Naive thymus-derived CD4-positive, alpha-beta T cell (primary cell): ENCODE results near the gene MTMR3. TPM values are rescaled to one million over a fixed set of nuclear protein-coding genes. Genes with fewer than 3 reads are reported as not detected.

Experiments used
- ATAC-seq: fragments of 150-1000 bp; cut with Tn5 transposase; 2 replicates; pipeline ENCODE4 v1.10.0; 2021; ENCODE audit warnings: mild to moderate bottlenecking, moderate library complexity
- CTCF ChIA-PET: fragments of 350-600 bp; sonication (Branson Sonifier 250); formaldehyde crosslinking; loops from one replicate; lab custom pipeline; 2021; ENCODE audit warnings: antibody characterized with exemption; lab: Charles Lee
- POLR2A ChIA-PET: fragments of 350-600 bp; sonication (Branson Sonifier 250); formaldehyde crosslinking; loops from one replicate; lab custom pipeline; 2021; ENCODE audit warnings: antibody characterized with exemption, inconsistent platforms; lab: Charles Lee
- DNase-seq, 9 donors: peaks; one replicate each; pipeline versions ENCODE4 v3.0.0 to v3.0.0-alpha.2; 2020 to 2022; ENCODE audit warnings: mixed read lengths in 1 of 9
- H3K27ac ChIP-seq: one replicate; pipeline ENCODE4 v1.7.0; 2013; ENCODE audit warnings: mild to moderate bottlenecking, low read depth, low read length, moderate library complexity
- H3K27me3 ChIP-seq, 2 donors: one replicate each; pipeline ENCODE4 v1.7.0; 2013; ENCODE audit warnings: low read length in 2 of 2, mild to moderate bottlenecking in 2 of 2, moderate library complexity in 2 of 2; ENCODE audit not compliant: control insufficient read depth in 2 of 2, insufficient read depth in 2 of 2
- H3K36me3 ChIP-seq, 3 experiments: 1 replicate in 2 of 3; 2 replicates in 1 of 3; pipeline ENCODE4 v1.7.0; 2013; ENCODE audit warnings: low read length in 3 of 3, mild to moderate bottlenecking in 3 of 3, moderate library complexity in 1 of 3; ENCODE audit not compliant: insufficient read depth in 3 of 3, control insufficient read depth in 2 of 3
- H3K4me1 ChIP-seq, 2 donors: one replicate each; pipeline ENCODE4 v1.7.0; 2013; ENCODE audit warnings: low read length in 2 of 2, mild to moderate bottlenecking in 2 of 2, moderate library complexity in 1 of 2; ENCODE audit not compliant: control insufficient read depth in 2 of 2, insufficient read depth in 2 of 2
- H3K4me3 ChIP-seq: 2 replicates; pipeline ENCODE4 v1.7.0; 2013; ENCODE audit warnings: mild to moderate bottlenecking, low read length
- H3K9me3 ChIP-seq, 3 experiments: 1 replicate in 2 of 3; 2 replicates in 1 of 3; pipeline ENCODE4 v1.7.0; 2013; ENCODE audit warnings: low read length in 3 of 3; ENCODE audit not compliant: control insufficient read depth in 2 of 3
- H3K27ac Mint-ChIP-seq, 9 donors: one replicate each; pipeline ENCODE4 v1.8.0; 2020 to 2022; ENCODE audit warnings: mixed read lengths in 9 of 9, mild to moderate bottlenecking in 8 of 9, moderate library complexity in 5 of 9, inconsistent platforms in 2 of 9
- H3K27me3 Mint-ChIP-seq, 5 donors: one replicate each; pipeline ENCODE4 v1.8.0; 2021 to 2022; ENCODE audit warnings: mixed read lengths in 5 of 5, mild to moderate bottlenecking in 1 of 5
- H3K36me3 Mint-ChIP-seq, 5 donors: one replicate each; pipeline ENCODE4 v1.8.0; 2020 to 2022; ENCODE audit warnings: mixed read lengths in 5 of 5, mild to moderate bottlenecking in 3 of 5, inconsistent platforms in 1 of 5
- H3K4me1 Mint-ChIP-seq, 7 donors: one replicate each; pipeline ENCODE4 v1.8.0; 2020 to 2022; ENCODE audit warnings: mixed read lengths in 7 of 7, mild to moderate bottlenecking in 3 of 7, inconsistent platforms in 1 of 7
- H3K4me3 Mint-ChIP-seq, 10 donors: one replicate each; pipeline ENCODE4 v1.8.0; 2020 to 2022; ENCODE audit warnings: mild to moderate bottlenecking in 10 of 10, mixed read lengths in 10 of 10, moderate library complexity in 6 of 10, inconsistent platforms in 2 of 10
- H3K9me3 Mint-ChIP-seq, 11 donors: one replicate each; pipeline ENCODE4 v1.8.0; 2020 to 2022; ENCODE audit warnings: mixed read lengths in 11 of 11, mild to moderate bottlenecking in 4 of 11, inconsistent platforms in 1 of 11, moderate library complexity in 1 of 11
- intact Hi-C, 2 donors: fragments of 100-400 bp; cut with micrococcal nuclease; formaldehyde crosslinking; loops; one replicate each; pipeline ENCODE4 v1.15.1; 2023
- polyA plus RNA-seq, 2 donors: library from polyadenylated mRNA; unstranded; fragments of 300-500 nt; fragmentation: Illumina TruSeq; gene quantifications; one replicate each; pipeline ENCODE4 v1.2.3, GENCODE V29; 2021
- total RNA-seq, 6 experiments: library from RNA in 5 of 6; stranded (reverse) in 5 of 6; gene quantifications; 1 replicate in 5 of 6; 2 replicates in 1 of 6; pipeline ENCODE4 v1.2.3 and lab custom pipeline; 2021 to 2026

MTMR3 gene
- total and polyA plus RNA-seq, 7 experiments from 2014 or later: 14.2 to 88.7 (median 60.6) TPM

DNA sequence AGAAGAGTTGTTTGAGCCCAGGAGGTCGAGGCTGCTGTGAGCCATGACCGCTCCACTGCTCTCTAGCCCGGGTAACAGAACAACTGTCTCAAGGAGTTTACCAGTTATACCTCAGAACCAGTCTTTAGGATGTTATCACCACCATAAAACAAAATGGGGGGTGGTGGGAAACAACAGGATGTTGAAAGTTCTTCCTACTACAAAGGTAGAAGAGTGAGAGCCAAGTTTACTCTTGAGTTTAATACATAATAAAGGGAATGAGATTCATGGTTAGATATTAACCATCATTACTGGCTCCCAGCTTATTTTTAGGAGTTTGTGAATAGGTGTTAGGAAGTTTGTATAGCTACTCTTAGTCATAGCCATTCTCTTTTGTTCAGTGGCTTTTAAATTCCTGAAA lies 118.5 kb downstream of the MTMR3 start:
- H3K4me3 ChIP-seq: no peak overlapping the region
- no peaks in the 10 kb centered on the region for H3K4me1 ChIP-seq
- no peaks in the 10 kb centered on the region for H3K9me3 Mint-ChIP-seq
- no peak for DNase-seq
- CTCF ChIA-PET: interaction anchor here (0.6 to 2.3 kb wide), 3 partner anchors 67 to 375 kb away, joined by 3 to 8 read pairs (median 3); no protein-coding TSS in a partner anchor
- H3K4me3 Mint-ChIP-seq: no peak overlapping the region
- H3K27me3 Mint-ChIP-seq: no peaks in the 10 kb centered on the region
- peak overlapping the region in 5 of 9 donors; percentile 9 to 77 (median 38) for H3K27ac Mint-ChIP-seq
- no peaks in the 10 kb centered on the region for H3K9me3 ChIP-seq
- no peaks in the 10 kb centered on the region for H3K27me3 ChIP-seq
- peaks cover 4 to 19% (median 6%) of the 10 kb centered on the region in 5 donors for H3K36me3 Mint-ChIP-seq
- H3K27ac ChIP-seq: no peak overlapping the region
- ATAC-seq: no peak
- H3K4me1 Mint-ChIP-seq: peaks cover 0 to 6% (median 1%) of the 10 kb centered on the region in 7 donors
- POLR2A ChIA-PET: no interaction called here
- intact Hi-C loops: loop anchor here in 1 of 2 donors (10.0 kb wide), 1 partner anchor 117 kb away; the partner anchor contains the start of gene MTMR3
- H3K36me3 ChIP-seq: peaks cover 0 to 43% (median 10%) of the 10 kb centered on the region in 3 experiments

GRCh38 chr22:30002861-30003486 lies 120.0 kb downstream of the MTMR3 start:
- no peaks in the 10 kb centered on the region for H3K27me3 ChIP-seq
- Mint-ChIP-seq H3K4me1 (peaks cover 0 to 10% (median 4%) of the 10 kb centered on the region in 7 donors), H3K9me3 (no peaks in the 10 kb centered on the region), H3K27ac (peak overlapping the region in 8 of 9 donors; percentile 2 to 79 (median 36)), H3K36me3 (peaks cover 4 to 25% (median 6%) of the 10 kb centered on the region in 5 donors), H3K4me3 (no peak overlapping the region), H3K27me3 (no peaks in the 10 kb centered on the region)
- intact Hi-C loops: loop anchor here in 1 of 2 donors (10.0 kb wide), 1 partner anchor 118 kb away; the partner anchor contains the start of gene MTMR3
- DNase-seq (no peak), ATAC-seq (no peak)
- H3K27ac ChIP-seq: no peak overlapping the region
- no peak overlapping the region for H3K4me3 ChIP-seq
- ChIA-PET CTCF (interaction anchor here (0.6 to 2.3 kb wide), 5 partner anchors 31 to 489 kb away, joined by 3 to 8 read pairs (median 3); no protein-coding TSS in a partner anchor), POLR2A (interaction anchor here (0.6 kb wide), 1 partner anchor 178 kb away, joined by 3 read pairs; no protein-coding TSS in a partner anchor)
- peaks cover 5 to 58% (median 10%) of the 10 kb centered on the region in 3 experiments for H3K36me3 ChIP-seq
- no peaks in the 10 kb centered on the region for H3K9me3 ChIP-seq
- H3K4me1 ChIP-seq: no peaks in the 10 kb centered on the region

DNA sequence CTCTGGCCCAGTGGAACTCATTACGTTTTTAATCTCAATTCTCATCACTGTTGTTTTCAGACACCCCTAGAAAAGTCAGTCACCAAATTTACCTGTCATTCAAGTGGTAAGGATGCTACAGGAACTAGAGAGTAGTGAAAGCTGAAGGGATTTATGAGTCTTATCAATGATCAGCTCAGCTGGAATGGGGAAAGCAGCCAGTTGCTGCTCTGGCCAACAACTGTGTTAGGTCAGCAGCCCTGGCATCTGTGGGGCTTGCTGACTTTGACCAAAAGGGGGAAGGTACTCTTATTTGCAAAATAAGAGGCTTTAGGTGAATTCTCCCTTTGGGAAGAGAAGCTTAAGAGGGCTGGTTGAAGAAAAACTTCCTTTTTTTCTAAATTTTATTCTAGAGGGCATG lies 121.1 kb downstream of the MTMR3 start:
- Histone ChIP-seq H3K9me3 (no peaks in the 10 kb centered on the region), H3K4me3 (no peak overlapping the region), H3K27ac (no peak overlapping the region), H3K4me1 (no peaks in the 10 kb centered on the region), H3K27me3 (no peaks in the 10 kb centered on the region), H3K36me3 (peaks cover 5 to 63% (median 10%) of the 10 kb centered on the region in 3 experiments)
- peaks cover 0 to 18% (median 7%) of the 10 kb centered on the region in 7 donors for H3K4me1 Mint-ChIP-seq
- H3K27me3 Mint-ChIP-seq: no peaks in the 10 kb centered on the region
- H3K36me3 Mint-ChIP-seq: peaks cover 3 to 27% (median 8%) of the 10 kb centered on the region in 5 donors
- H3K9me3 Mint-ChIP-seq: no peaks in the 10 kb centered on the region
- ChIA-PET POLR2A (no interaction called here), CTCF (interaction anchor here (0.8 to 1.7 kb wide), 3 partner anchors 238 to 409 kb away, joined by 3 to 4 read pairs (median 3); partner anchors contain the start of gene ZMAT5)
- H3K4me3 Mint-ChIP-seq: no peak overlapping the region
- peak overlapping the region in 6 of 9 donors; percentile 4 to 77 (median 34) for H3K27ac Mint-ChIP-seq
- DNase-seq (no peak), ATAC-seq (no peak)
- intact Hi-C loops: loop anchor here in 1 of 2 donors (10.0 kb wide), 1 partner anchor 119 kb away; the partner anchor contains the start of gene MTMR3

DNA sequence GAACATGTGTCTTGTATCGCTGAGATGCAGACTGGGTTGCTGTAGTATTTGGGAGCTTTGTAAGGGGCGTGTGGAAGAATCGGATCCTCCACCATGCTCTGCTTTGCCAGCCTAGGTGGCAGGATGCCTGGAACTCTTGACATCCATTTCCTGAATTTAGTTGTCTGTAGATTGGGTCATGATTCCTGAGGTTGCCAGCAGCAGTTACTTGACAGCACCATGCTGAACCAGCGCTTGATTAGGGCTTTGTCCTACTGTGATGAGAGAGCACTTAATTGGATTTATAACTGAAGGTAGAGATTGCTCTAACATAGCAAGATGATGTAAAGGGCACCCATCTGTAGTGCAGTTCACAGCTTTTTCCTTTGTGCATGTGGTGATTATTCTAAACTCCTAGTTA lies 121.7 kb downstream of the MTMR3 start:
- Histone ChIP-seq H3K27me3 (no peaks in the 10 kb centered on the region), H3K27ac (no peak overlapping the region), H3K4me1 (no peaks in the 10 kb centered on the region), H3K9me3 (no peaks in the 10 kb centered on the region), H3K4me3 (no peak overlapping the region), H3K36me3 (peaks cover 6 to 65% (median 11%) of the 10 kb centered on the region in 3 experiments)
- CTCF ChIA-PET: interaction anchor here (0.6 to 1.7 kb wide), 14 partner anchors 9 to 409 kb away, joined by 3 to 6 read pairs (median 3); partner anchors contain the start of gene ZMAT5
- Mint-ChIP-seq H3K4me1 (peaks cover 0 to 18% (median 7%) of the 10 kb centered on the region in 7 donors), H3K4me3 (no peak overlapping the region), H3K27me3 (no peaks in the 10 kb centered on the region), H3K27ac (peak overlapping the region in 3 of 9 donors; percentile 48 to 77 (median 49)), H3K36me3 (peaks cover 3 to 31% (median 11%) of the 10 kb centered on the region in 5 donors), H3K9me3 (no peaks in the 10 kb centered on the region)
- intact Hi-C loops: loop anchor here (1.0 to 10.0 kb wide), 13 partner anchors 83 to 609 kb away; partner anchors contain the start of genes MTMR3 (in 2 of the 2), ASCC2 (in 1 of the 2), UQCR10 (in 1 of the 2) and ZMAT5 (in 1 of the 2)
- POLR2A ChIA-PET: interaction anchor here (0.9 kb wide), 1 partner anchor 42 kb away, joined by 3 read pairs; no protein-coding TSS in a partner anchor
- ATAC-seq (no peak), DNase-seq (no peak)

DNA sequence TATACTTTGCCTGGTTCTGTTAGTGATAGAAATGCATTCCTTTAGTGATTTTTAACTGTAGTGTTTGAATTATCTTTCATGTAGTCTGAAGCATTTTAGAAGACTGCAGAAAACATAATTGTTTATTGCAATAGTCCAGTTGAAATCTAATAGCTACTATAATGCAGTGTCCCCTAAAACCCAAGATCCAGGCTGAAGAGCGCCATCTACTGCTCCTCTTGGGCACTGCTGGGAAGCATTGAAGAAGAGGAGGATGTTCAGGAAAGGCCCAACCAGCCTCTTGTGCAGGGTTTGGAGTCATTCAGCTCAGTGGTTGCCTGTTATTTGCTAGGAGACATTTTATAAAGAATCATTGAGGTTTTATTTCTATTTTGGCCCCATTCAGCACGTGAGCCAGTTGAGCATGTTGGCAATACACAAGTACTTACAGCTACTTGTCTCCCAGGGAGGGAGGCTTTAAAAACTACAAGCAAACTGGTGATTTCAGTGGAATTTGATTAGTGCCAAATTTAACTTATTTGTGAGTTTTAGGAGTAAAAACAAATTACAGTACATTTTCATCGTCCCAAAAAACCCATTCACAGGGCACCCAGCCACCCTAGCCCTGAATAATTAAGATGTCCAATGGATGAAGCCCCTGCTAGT lies 122.4 kb downstream of the MTMR3 start:
- Mint-ChIP-seq H3K4me3 (no peak overlapping the region), H3K9me3 (no peaks in the 10 kb centered on the region), H3K4me1 (peaks cover 0 to 18% (median 7%) of the 10 kb centered on the region in 7 donors), H3K27ac (peak overlapping the region in 4 of 9 donors; percentile 37 to 77 (median 48)), H3K27me3 (no peaks in the 10 kb centered on the region), H3K36me3 (peaks cover 3 to 38% (median 10%) of the 10 kb centered on the region in 5 donors)
- ChIA-PET CTCF (interaction anchor here (0.6 to 1.7 kb wide), 18 partner anchors 10 to 410 kb away, joined by 3 to 6 read pairs (median 3); partner anchors contain the start of gene ZMAT5), POLR2A (interaction anchor here (0.9 kb wide), 1 partner anchor 43 kb away, joined by 3 read pairs; no protein-coding TSS in a partner anchor)
- peak; percentile 15 to 69 (median 53) for DNase-seq
- peak; percentile 76 for ATAC-seq
- Histone ChIP-seq H3K27me3 (no peaks in the 10 kb centered on the region), H3K4me1 (no peaks in the 10 kb centered on the region), H3K9me3 (no peaks in the 10 kb centered on the region), H3K27ac (no peak overlapping the region), H3K4me3 (no peak overlapping the region), H3K36me3 (peaks cover 9 to 70% (median 16%) of the 10 kb centered on the region in 3 experiments)
- intact Hi-C loops: loop anchor here (1.0 to 10.0 kb wide), 13 partner anchors 82 to 610 kb away; partner anchors contain the start of genes MTMR3 (in 2 of the 2), ASCC2 (in 1 of the 2), UQCR10 (in 1 of the 2) and ZMAT5 (in 1 of the 2)

GRCh38 chr22:30007361-30007760 lies 124.4 kb downstream of the MTMR3 start:
- intact Hi-C loops: loop anchor here (5.0 to 10.0 kb wide), 5 partner anchors 80 to 370 kb away; partner anchors contain the start of gene MTMR3 (in 2 of the 2)
- Mint-ChIP-seq H3K4me1 (peaks cover 0 to 18% (median 7%) of the 10 kb centered on the region in 7 donors), H3K4me3 (no peak overlapping the region), H3K9me3 (no peaks in the 10 kb centered on the region), H3K27me3 (no peaks in the 10 kb centered on the region), H3K36me3 (peaks cover 1 to 50% (median 11%) of the 10 kb centered on the region in 5 donors), H3K27ac (peak overlapping the region in 1 of 9 donors; percentile 51)
- Histone ChIP-seq H3K36me3 (peaks cover 11 to 74% (median 16%) of the 10 kb centered on the region in 3 experiments), H3K9me3 (no peaks in the 10 kb centered on the region), H3K27ac (no peak overlapping the region), H3K4me3 (no peak overlapping the region), H3K27me3 (no peaks in the 10 kb centered on the region), H3K4me1 (no peaks in the 10 kb centered on the region)
- DNase-seq (no peak), ATAC-seq (no peak)
- ChIA-PET POLR2A (interaction anchor here (0.6 kb wide), 1 partner anchor 619 kb away, joined by 3 read pairs; the partner anchor contains the start of gene AP1B1), CTCF (no interaction called here)
